ENCODE data around the gene ZNF143. TPM values are rescaled to one million over a fixed set of nuclear protein-coding genes. Genes with fewer than 3 reads are reported as not detected.

The ZNF143 gene
- 10.7 to 14.2 TPM (median 13.8 TPM) in 5 replicates for total RNA-seq (2022; extraction: Qiagen RNA extraction; ENCODE audit: low read depth)

DNA sequence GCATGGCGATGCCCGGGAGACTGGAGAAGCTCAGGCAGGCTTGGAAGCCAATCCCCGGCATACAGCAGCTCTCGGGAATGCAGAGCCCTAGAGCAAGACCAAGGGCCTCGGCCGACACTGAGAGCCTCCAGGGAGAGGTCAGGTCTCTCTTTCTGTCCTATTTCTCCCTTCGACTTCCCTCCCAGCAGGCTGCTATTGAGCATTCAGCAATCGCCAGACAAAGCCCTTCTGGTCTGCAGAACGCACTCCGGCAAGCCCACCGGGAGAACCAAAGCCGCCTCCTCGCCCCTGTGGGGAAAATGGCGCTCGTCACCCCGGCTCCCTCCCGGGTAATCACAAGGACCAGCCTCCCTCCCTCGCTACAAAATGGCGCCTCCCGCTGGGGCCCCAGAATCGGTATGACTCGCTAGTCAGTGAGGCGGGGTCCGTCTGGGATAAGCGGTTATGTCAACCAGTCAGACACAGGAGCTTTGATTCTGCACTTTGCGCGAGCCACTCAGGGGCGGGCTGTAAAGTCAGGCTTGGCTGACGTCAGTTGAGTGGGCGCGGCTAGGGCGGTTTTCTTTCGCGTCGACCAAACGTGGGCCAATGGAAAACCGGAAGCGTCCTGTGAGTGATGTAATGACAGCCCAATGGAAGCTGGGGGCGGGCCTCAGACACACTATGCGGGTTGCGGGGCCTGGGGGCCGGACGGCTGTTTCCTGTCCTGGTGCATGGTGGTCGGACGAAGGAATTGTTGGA, at the start of gene ZNF143:
TSS of gene ZNF143 (plus strand) at position 691 of the 741 bp plus-strand sequence. CDS start 10,297 bp downstream, outside the sequence.

DNA sequence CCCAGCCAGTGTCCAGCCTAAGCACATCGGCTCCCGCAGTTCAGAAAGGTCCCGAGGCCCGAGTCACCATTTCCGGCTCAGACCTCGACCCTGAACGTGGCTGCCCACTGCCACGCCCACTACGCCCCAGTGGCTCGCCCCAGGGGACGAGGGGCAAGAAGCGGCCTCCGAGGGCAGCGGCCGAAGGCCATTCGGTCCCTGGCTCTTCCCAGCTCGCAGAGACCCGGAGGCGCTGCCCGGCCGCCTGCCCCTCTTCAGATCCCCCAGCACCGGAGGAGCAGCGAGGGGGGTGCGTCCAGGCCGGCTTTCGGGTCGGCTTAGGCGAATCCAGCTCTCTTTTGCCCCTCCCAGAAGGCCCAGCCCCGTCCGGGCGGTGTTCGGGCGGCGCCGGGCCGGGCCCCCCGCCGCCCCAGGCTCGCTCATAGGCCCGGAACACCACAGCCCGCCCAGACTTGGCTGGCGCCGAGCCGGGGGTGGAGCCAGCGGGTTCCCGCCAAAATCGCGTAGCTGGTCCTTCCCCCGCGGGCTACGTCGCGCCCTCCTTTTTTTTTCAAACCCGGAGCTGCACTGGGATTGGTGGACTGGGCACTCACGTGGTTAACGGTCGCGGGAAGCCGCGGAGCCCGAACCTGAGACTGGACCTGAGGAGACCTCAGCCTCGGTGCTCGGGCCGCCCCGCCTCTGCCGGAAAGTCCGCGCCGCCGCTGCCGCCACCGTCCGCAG, 112.4 kb downstream of the ZNF143 start, which contains the start of gene WEE1:
TSS of gene WEE1 (plus strand) at position 619 of the 723 bp plus-strand sequence. CDS start 264 bp downstream, outside the sequence.

Other genes with a start within 250 kb of the ZNF143 start
- 41.6 to 52.5 TPM (median 43.4 TPM) in 5 replicates for gene DENND5A, start 195.7 kb upstream of the ZNF143 start, total RNA-seq (2022; extraction: Qiagen RNA extraction; ENCODE audit: low read depth)
- gene TMEM41B, start 146.4 kb upstream of the ZNF143 start, total RNA-seq (2022; extraction: Qiagen RNA extraction; ENCODE audit: low read depth): 11.7 to 29.4 TPM (median 24.7 TPM) in 5 replicates
- gene IPO7, start 76.4 kb upstream of the ZNF143 start, total RNA-seq (2022; extraction: Qiagen RNA extraction; ENCODE audit: low read depth): 68.4 to 114 TPM (median 98.7 TPM) in 5 replicates
- gene WEE1, start 112.7 kb downstream of the ZNF143 start, total RNA-seq (2022; extraction: Qiagen RNA extraction; ENCODE audit: low read depth): 20.7 to 36.0 TPM (median 21.3 TPM) in 5 replicates
- gene SWAP70, start 203.1 kb downstream of the ZNF143 start, total RNA-seq (2022; extraction: Qiagen RNA extraction; ENCODE audit: low read depth): 22.1 to 36.5 TPM (median 29.1 TPM) in 5 replicates